Amniotic epithelial cell (primary cell): Measurements from ENCODE around the gene NOP16.
"Not testable (repeated sequence)": the region's sequence is repeated elsewhere in the genome, so short reads cannot be mapped to it uniquely, and the experiment has no call there.

Experiments used
- DNase-seq: peaks from one replicate; pipeline ENCODE4 v3.0.0-alpha.2; 2010; ENCODE audit warnings: low read depth

NOP16 gene

DNA sequence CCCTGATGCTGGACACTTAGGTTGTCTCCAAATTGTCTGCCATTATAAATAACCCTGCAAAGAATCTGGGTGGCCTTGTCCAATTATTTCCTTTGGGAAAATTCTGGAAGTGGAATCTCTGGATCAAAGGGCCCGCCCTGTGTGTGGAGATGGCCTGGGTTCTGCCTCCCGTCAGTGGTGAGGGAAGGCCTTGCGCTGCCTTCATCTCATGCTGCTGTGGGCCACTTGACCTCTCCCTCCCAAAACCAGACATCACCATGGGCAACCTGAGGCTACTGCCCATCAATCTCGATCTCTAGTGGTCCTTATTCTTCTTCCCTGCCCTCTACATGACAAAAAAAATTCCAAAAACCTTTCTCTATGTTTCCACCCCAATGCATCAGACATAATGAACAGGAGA is 21.4 kb upstream of the NOP16 start:
- no peak for DNase-seq

DNA sequence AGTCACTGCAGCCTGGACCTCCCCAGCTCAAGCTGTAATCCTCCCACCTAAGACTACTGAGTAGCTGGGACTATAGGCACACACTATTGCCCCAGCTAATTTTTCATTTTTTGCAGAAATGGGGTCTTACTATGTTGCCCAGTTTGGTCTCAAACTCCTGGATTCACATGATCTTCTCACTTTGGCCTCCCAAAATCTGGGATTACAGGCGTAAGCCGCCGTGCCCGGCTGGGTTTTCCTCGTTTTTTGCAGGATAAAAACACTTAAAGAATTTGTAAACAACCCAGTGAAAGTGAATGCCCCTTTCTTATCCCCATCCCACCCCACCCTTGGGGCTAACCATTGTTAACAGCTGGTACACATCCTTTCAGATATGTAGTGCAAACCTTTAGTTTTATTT is 20.2 kb upstream of the NOP16 start:
- DNase-seq: no peak

DNA sequence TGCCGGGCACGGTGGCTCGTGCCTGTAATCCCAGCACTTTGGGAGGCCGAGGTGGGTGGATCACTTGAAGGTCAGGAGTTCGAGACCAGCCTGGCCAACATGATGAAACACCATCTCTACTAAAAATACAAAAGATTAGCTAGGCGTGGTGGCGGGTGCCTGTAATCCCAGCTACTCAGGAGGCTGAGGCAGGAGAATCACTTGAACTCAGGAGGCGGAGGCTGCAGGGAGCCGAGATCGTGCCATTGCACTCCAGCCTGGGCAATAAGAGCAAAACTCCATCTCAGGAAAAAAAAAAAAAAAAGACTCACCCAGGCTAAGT is 19.8 kb upstream of the NOP16 start:
- not testable (repeated sequence) for DNase-seq

DNA sequence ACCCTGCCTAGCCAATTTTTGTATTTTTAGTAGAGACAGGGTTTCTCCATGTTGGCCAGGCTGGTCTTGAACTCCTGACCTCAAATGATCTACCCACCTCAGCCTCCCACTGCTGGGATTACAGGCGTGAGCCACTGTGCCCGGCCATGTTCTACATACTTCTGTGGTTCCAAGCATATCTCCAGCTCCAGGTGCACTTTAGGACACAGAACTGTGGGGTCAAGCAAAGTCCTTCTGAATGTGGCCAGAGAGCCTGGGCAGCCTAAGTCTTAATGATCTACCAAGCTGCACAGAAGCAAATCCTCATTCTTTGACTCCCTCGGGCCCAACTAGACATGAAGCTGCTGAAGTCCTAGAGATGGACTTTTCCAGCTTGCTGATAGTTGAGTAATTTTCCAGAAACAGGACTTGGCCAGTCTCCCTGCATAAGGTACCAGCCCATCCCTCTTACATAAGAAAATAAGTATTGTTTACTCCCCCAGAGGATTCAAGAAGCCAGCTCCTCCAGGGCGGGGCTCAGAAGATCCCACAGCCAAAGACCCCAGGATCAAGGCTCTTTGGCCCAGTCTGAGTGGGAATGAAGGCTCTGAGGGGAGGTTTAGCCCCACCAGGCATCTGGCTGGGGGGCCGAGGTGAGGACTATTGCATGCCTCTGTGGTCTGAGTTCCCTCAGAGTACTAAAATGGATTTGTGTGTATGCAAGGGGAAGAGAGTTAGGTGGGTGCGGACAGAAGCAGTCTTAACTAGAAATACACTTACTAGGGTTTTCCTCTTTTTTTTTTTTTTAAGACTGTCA is 19.3 kb upstream of the NOP16 start:
- DNase-seq: peak; percentile 61

DNA sequence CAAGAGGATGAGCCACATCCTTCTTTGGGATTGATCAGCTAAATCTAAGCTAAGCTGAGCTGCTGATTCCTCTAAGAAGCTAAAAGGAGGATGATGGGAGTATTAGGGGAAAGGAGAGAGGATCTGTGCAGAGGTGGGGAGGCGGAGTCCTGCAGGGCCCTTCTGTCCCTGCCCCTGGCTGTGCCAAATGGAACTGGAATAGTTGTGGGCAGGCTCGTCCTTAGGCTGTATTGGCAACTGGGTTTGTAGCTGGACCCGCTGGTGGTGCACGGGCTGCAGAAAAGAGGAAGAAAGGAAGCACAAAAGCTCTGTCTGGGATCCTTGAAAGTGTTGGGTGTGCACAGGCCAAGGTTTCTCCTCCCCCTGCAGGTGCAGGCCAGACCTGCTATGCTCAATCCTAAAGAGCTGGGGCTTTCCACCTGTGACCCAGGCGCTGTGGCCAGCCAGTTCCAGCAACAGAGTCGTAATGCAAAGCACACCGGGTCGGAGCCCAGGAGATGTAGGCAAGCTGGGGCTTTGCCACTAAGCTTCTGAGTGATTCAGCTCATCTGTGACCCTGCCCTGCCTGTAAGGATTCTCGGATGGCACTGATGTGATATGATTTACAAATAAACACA is 18.1 kb upstream of the NOP16 start:
- no peak for DNase-seq

DNA sequence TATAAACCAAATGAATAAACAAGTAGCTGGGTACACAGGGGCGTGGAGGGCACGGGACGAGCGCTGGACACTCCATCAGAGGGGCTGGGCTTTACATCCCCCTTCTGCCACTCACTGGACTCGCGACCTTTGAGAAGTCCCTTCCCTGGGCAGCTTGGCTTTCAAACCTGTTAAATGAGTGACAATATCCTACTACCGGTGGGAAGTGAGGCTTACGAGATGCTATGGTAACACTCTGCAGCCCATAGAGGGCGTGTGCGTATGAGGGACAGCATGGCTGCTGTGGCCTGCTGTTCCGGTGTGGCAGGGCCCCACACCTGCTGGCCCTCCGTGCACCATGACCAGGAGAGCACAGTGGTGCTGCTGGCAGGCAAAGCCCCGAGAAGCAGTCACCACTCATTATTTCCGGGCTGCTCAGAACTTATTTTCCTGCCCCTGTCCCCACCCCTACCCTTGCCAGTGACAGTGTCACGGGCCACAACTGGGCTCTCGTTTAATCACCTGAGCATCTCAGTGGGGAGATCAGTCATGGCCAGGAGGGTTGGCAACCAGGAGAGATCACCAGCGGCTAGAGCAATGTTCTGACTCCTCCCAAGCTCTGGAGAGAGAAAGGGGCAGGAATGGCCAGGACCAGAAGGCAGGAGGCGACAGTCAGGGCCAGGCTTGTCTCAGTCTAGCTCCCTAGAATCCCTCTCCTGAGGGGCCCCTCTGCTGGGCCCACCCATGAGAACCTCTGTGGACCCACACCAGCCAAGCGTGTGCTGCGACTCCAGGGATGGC is 17.4 kb upstream of the NOP16 start:
- no peak for DNase-seq

DNA sequence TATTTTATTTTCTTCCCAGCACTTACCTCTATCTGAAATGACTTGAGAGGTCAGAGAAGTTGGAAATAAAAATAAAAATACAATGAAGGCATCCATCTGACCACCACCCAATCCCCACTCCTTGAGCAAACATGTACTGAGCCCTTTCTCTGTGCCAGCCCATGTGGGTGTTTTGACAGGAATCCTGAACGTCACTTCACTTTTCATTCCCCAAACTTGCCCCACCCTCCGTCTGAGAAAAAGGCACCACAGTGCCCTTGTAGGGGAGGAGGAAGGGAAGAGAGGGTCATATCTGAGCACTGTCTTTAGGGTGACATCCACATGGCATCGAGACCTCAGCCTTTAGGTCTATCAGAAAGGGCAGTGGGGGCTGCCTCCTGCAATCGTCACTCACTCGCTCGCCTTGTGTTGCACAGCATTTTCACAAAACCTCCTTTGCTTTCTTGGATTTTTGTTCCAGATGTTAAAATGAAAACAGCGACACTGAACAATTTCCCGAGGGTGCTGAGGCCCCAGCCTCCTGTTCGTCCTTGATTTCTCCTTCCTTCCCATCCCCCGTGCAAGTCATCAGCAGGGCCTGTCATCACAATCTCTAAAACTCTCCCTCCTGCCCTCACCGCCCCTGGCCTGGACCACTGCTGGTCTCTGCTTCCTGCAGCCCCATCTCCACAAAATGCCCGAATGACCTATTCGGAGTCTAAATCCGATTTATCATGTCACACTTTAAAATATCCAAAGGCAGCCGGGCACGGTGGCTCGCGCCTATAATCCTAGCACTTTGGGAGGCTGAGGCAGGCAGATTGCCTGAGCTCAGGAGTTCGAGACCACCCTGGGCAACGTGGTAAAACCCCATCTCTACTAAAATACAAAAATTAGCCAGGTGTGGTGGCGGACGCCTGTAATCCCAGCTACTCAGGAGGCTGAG is 13.1 kb upstream of the NOP16 start:
- no peak for DNase-seq

DNA sequence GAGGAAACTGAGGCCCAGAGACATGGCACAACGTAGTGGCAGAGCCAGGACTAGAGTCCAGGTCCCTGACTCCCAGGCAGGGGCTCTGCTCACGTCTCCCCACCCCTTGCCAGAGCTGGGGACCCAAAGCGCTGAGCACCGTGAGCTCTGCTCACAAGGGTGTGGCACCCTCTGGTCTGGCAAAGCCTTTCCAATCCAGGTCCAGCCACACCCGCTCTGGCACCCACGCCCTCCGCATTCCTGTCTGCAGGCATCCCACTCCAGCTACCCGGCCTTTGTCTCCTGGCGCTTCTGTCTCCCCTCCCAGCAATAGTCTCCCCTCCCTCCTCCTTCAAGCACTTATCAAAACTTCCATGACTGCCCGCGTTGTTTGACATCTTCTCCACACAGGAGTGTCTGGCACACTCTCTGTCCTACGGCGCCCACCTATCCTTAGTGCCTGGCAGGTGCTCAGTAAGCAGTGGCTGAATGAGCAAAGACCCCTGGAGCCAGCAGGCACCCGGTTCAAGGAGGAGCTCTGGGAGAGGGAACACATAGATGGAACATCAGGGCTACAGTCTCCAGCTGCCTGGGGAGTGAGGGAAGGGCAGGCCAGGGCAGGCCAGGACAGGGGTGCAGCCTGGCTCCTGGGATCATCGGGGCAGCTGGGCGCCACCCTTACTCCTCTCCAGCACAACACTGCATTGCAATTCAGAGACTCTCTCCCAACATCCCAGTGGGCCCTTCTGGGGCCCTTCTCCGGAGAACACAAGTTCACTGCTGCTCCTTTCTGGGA is 12.2 kb upstream of the NOP16 start:
- no peak for DNase-seq

DNA sequence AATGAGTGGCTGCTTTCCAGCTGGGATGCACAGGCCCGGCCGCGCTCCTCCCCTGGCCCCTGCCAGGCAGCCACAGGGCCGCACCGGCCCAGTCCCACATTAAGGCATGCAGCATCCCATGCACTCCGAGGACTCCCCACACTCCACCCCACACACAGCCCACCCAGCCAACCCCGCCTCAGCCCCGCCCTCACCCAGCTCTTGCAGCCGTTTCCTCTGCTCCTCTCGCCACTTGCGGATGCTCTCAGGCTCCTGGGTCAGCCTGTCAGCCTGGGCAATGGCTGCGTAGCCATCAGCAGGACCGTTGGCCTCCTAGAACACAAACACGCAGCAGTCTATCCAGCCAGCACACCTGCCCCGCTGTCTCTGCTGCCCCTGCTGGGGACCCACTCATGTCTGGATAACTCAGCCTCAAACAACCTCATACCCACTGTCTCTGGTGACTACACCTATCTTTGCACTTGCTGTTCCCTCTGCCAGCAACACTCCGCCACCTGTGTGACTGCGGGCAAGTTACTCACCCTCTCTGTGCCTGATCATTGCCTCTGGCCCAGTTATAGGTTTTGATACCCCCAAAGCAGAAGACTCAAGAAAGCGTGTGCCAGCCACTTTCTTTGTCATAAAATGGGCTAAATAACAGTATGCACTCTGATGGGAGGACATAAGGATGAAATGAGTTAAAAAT is 9.5 kb upstream of the NOP16 start:
- DNase-seq: no peak

DNA sequence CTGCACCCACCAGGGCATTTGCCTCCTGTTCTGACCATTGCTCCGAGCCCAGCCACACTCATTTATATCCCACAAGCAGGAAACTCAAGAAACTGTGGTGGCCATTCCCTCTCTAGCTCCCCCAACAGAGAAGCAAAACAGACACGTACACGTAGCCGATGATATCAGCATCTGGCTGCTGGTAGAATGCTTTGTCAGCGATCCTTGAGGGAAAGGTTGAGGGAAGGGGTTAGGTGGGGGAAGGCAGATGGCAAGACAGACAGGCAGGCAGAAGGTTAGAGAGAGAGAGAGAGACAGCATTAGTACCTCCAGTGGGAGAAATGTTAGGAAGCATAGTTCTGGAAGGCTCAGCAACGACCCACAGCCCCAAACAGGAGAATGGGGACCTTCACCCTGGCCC is 7.9 kb upstream of the NOP16 start:
- DNase-seq: peak; percentile 69

DNA sequence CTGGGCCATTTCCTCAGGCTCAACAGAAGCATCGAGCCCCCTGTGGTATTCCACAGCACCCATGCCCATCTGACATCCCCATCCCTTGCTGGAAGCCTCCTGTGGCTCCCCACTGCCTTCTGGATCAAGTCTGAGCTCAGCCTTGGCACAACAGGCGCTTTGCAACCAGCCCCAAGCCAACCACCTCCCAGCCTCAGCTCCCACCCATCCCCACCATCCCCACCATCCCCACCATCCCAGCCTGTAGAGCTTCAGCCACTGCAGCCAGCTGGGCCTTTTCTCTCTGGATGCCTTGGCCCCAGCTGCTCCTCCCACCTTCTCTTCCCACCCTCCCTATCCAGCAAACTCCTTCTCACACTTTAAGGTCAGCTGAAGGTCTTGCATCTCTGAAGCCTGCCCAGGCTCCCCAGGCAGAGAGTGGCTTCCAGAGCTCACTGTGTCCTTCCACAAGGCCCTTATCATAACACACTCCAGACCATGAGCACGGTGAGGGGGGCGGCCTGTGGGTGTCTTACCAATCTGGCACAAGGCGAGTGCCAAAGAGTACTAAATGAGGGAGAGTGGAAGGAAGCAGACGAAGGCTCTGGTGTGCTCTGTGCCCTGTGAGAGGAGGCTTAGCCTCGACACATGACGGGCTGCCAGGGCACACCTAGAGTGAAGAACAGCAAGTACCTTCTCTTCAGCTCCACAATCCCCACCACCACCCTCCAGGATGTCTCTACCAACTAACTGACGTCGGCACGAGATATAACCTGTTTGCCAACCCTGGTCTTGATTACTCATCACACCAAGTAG is 6.7 kb upstream of the NOP16 start:
- DNase-seq: peak; percentile 21

DNA sequence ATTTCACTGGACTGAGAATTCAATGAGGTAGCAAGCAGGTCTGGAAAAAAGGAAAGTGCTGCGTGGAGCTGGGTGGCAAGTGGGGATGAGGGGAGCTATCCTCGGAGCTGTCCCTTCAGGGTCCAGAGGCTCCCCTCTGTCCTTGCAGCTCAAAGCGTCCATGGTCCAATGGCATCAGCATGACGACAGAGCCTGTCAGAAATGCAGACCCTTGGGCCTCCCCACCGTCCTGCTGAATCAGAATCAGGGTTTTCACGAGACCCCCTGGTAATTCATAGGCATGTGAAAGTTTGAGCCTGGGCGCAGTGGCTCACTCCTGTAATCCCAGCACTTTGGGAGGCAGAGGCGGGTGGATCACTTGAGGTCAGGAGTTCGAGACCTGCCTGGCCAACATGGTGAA is 5.7 kb upstream of the NOP16 start:
- DNase-seq: no peak

DNA sequence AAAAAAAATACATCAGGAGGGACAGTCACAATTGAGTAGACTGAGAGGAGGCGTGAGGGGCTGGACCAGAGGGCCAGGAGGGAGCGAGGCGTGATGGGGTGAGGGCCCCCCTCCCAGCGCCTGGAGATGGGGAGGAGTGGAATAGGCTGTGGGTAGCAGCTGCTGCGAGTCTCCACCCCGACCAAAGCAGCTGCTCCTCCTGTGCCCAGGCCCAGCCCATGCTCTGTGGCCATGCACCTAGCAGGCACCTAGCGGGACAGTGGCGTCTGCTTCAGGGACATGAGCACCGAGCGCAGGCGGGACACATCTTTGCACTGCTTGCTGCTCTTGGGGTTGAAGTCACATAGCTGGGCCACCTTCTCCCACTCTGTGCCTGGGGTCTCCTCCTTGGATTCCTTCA is 4.1 kb upstream of the NOP16 start:
- no peak for DNase-seq

DNA sequence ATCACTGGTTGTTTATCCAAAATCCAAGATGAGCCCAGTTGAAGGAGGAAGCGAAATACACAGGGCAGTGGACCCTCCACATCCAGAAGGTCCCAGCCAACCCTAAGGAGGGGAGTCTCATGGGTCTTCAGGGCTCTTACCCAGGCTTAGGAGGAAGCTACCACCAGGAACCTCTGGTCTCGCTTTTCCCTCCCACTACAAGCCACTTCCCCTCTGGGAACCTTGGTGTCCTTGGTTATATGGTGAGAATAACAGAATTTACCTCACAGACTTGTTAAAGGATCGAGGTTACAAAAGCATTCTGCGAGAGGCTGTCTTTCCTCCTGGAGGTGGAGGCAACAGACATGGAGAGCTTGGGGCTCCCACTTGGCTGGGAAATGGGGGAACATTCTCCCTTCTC is 3.6 kb upstream of the NOP16 start:
- no peak for DNase-seq

DNA sequence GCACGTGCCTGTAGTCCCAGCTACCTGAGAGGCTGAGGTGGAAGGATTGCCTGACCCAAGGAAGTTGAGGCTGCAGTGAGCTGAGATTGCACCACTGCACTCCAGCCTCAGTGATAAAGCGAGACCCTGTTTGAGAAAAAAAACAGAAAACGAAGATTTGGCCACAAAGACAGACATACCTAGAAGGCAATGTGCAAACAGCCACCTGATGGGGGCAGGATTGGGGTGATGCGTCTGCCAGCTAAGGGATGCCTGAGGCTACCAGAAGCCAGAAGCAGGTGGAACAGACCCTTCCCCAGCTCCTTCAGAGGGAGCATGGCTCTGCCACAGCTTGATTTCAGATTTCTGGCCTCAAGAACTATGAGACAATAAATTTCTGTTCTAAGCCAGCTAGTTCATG is 3.1 kb upstream of the NOP16 start:
- no peak for DNase-seq

DNA sequence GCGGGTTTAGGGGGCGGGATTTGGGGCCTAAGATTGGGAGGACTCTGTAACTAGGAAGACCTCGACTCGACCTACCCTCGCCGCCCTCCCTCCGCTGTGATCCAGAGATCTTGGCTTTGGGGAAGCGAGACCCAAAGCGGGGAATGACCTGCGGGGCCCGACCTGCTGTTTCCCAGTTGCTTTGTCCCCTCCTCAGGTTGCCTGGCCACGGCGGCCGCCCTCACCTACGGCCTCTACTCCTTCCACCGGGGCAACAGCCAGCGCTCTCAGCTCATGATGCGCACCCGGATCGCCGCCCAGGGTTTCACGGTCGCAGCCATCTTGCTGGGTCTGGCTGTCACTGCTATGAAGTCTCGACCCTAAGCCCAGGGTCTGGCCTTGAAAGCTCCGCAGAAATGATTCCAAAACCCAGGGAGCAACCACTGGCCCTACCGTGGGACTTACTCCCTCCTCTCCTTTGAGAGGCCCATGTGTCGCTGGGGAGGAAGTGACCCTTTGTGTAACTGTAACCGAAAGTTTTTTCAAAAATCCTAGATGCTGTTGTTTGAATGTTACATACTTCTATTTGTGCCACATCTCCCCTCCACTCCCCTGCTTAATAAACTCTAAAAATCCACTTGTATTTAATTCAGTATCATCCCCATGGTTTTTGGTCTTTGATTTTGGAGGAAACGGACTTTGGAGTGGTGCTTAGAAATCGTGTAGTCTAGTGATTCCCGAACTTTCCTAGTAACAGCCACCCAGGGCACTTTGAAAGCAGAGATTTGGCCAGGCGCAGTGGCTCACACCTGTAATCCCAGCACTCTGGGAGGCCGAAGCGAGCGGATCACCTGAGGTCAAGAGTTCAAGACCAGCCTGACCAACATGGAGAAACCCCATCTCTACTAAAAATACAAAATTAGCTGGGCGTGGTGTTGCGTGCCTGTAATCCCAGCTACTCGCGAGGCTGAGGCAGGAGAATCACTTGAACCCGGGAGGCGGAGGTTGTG is 1.0 kb upstream of the NOP16 start:
- DNase-seq: no peak

DNA sequence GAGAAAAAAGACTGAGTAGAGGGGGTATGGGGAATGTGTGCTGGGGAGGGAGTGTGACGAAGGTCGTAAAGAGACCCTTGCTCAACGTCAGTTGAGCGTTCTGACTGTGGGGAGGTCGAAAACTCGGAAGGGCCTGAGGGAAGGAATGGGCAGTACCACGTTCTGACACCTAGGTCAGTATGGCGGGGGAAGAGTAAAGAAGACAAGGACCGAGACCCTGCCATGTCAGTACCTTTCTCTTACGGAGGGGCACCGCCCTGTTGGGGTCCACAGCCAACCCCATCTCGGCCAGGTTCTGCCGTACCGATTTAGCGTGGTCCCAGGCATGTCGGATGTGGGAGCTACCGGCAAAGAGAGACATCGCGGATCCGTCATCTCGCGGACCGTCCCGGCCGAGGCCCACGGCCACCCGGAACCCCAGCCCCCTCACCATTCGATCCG is 375 bp downstream of the NOP16 start:
- DNase-seq: peak; percentile 20

DNA sequence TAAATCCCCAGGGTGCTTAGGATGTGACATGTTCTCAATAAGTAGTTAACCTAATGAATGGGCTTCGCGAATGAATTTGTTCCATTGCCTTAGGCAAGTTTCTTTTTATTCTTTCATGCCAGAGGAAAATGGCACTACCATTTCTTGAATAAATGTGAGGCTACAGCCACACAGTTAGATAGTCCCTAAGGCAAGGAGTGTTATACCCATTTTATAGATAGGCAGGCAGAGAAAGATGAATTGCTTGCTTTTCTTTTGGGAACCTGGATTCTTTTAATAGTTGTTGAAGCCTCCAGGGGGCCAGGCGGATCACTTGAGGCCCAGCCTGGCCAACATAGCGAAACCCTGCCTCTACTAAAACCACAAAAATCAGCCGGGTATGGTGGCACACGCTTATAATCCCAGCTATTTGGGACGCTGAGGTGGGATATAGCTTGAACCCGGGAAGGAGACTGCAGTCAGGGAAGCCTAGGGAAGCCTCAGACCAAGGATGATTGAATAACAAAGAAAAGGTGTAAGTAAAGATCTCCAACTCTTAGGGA is 943 bp downstream of the NOP16 start:
- no peak for DNase-seq
